ENCODE results near the gene SIGLEC7. TPM values are rescaled to one million over a fixed set of nuclear protein-coding genes. Genes with fewer than 3 reads are reported as not detected.

The SIGLEC7 gene
- total RNA-seq, 2 donors from 2014 or later, result not detected

DNA sequence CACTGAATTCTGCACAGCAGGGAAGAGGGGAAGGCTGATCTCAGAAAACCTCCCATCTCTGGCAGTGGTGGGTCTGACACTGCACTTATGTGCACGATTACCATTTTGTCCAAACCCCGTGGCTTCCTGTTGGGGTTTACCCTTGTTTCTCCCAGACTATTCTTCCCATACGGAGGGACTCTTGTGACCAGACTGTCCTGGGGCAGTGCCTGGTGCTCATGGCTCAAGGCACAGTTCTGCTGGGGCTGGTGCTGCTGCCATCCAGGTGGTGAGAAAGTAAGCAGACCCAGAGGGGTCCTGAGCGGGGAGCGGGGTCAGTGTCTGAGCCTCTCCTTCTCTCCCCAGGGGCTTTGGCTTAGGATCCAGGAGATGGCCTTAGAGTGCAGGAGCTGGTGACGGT lies 22.5 kb upstream of the SIGLEC7 start:
- Histone ChIP-seq H3K9ac (ENCODE audit: extremely low read depth, low read length, poor library complexity, severe bottlenecking) (no peak overlapping the region), H3K27me3 (ENCODE audit: control insufficient read depth, insufficient read depth, low read length, poor library complexity, severe bottlenecking) (peaks cover 4% of the 10 kb centered on the region), H3K9me3 (ENCODE audit: control insufficient read depth, low read length) (no peaks in the 10 kb centered on the region), H3K4me3 (ENCODE audit: low read length) (no peak overlapping the region), H3K27ac (ENCODE audit: low read depth, low read length) (no peak overlapping the region), H3K36me3 (ENCODE audit: control insufficient read depth, insufficient read depth, low read length) (no peaks in the 10 kb centered on the region), H3K4me1 (ENCODE audit: control insufficient read depth, insufficient read depth, low read length) (no peaks in the 10 kb centered on the region)
- no peaks in the 10 kb centered on the region for H3K9me3 Mint-ChIP-seq
- TF ChIP-seq, protein P1, sequence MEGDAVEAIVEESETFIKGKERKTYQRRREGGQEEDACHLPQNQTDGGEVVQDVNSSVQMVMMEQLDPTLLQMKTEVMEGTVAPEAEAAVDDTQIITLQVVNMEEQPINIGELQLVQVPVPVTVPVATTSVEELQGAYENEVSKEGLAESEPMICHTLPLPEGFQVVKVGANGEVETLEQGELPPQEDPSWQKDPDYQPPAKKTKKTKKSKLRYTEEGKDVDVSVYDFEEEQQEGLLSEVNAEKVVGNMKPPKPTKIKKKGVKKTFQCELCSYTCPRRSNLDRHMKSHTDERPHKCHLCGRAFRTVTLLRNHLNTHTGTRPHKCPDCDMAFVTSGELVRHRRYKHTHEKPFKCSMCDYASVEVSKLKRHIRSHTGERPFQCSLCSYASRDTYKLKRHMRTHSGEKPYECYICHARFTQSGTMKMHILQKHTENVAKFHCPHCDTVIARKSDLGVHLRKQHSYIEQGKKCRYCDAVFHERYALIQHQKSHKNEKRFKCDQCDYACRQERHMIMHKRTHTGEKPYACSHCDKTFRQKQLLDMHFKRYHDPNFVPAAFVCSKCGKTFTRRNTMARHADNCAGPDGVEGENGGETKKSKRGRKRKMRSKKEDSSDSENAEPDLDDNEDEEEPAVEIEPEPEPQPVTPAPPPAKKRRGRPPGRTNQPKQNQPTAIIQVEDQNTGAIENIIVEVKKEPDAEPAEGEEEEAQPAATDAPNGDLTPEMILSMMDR (conservative IDR thresholded peaks at IDR 0.05), result no peak
- H3K27me3 Mint-ChIP-seq (ENCODE audit: insufficient read depth), result peaks cover 31% of the 10 kb centered on the region
- WGBS, 2 experiments (ENCODE audit: insufficient coverage in 1 of 2, insufficient read length in 1 of 2), result 92 to 96% methylated on average over 4 to 6 of the region's 6 CpGs
- H3K4me1 Mint-ChIP-seq, result peaks cover 6% of the 10 kb centered on the region
- H3K4me3 Mint-ChIP-seq, result no peak overlapping the region
- DNase-seq, result no peak
- no peak overlapping the region for H3K27ac Mint-ChIP-seq
- no peaks in the 10 kb centered on the region for H3K36me3 Mint-ChIP-seq (ENCODE audit: low read depth)

DNA sequence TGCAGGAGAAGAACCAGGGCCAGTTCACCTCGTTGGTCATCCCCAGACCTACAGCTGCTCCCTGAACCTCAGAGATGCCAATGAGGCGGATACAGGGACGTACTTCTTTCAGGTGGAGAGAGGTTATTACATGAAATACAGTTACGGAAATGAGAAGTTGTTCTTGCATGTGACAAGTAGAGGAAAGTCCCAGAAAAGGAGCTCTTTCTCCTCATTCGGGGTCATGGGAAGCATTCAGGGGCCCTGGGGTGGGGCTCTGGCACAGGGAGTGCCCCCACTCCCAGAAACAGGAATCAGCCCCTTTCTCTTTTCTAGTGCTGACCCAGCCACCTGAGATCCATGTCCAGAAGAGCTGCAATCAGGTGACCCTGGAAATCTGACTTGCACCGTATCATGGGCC lies 21.9 kb upstream of the SIGLEC7 start:
- H3K36me3 Mint-ChIP-seq (ENCODE audit: low read depth), result no peaks in the 10 kb centered on the region
- peaks cover 4% of the 10 kb centered on the region for H3K27me3 ChIP-seq (ENCODE audit: control insufficient read depth, insufficient read depth, low read length, poor library complexity, severe bottlenecking)
- TF ChIP-seq, protein P1 (conservative IDR thresholded peaks at IDR 0.05), result no peak
- H3K27ac Mint-ChIP-seq, result no peak overlapping the region
- H3K4me3 ChIP-seq (ENCODE audit: low read length), result no peak overlapping the region
- H3K36me3 ChIP-seq (ENCODE audit: control insufficient read depth, insufficient read depth, low read length), result no peaks in the 10 kb centered on the region
- H3K4me3 Mint-ChIP-seq, result no peak overlapping the region
- H3K9me3 Mint-ChIP-seq, result no peaks in the 10 kb centered on the region
- no peak overlapping the region for H3K9ac ChIP-seq (ENCODE audit: extremely low read depth, low read length, poor library complexity, severe bottlenecking)
- no peaks in the 10 kb centered on the region for H3K9me3 ChIP-seq (ENCODE audit: control insufficient read depth, low read length)
- peaks cover 29% of the 10 kb centered on the region for H3K27me3 Mint-ChIP-seq (ENCODE audit: insufficient read depth)
- no peaks in the 10 kb centered on the region for H3K4me1 ChIP-seq (ENCODE audit: control insufficient read depth, insufficient read depth, low read length)
- peaks cover 6% of the 10 kb centered on the region for H3K4me1 Mint-ChIP-seq
- no peak for DNase-seq
- no peak overlapping the region for H3K27ac ChIP-seq (ENCODE audit: low read depth, low read length)
- 90 to 97% methylated on average over 5 to 6 of the region's 6 CpGs for WGBS, 2 experiments (ENCODE audit: insufficient coverage in 1 of 2, insufficient read length in 1 of 2)

DNA sequence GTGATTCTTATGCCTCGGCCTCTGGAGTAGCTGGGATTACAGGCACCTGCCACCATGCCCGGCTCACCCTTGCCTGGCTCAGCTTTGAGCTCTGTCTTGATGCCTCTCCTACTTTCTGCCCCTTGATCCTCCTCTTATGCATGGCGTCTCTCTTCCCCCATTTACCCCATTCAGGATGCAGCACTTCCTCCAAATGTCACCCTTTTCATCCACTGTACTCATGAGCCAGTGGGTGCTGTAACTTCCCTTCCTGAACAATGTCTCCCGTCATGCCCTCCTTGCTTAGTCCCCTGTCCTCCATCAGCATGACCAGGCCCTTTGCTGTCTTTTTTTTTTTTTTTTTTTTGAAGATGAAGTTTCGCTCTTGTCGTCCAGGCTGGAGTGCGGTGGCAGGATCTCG lies 20.8 kb upstream of the SIGLEC7 start:
- H3K36me3 Mint-ChIP-seq (ENCODE audit: low read depth), result no peaks in the 10 kb centered on the region
- H3K27me3 Mint-ChIP-seq (ENCODE audit: insufficient read depth), result peaks cover 21% of the 10 kb centered on the region
- H3K4me1 Mint-ChIP-seq, result peaks cover 6% of the 10 kb centered on the region
- TF ChIP-seq, protein P1 (conservative IDR thresholded peaks at IDR 0.05), result no peak
- no peaks in the 10 kb centered on the region for H3K9me3 ChIP-seq (ENCODE audit: control insufficient read depth, low read length)
- H3K27ac Mint-ChIP-seq, result no peak overlapping the region
- no peaks in the 10 kb centered on the region for H3K9me3 Mint-ChIP-seq
- no peaks in the 10 kb centered on the region for H3K36me3 ChIP-seq (ENCODE audit: control insufficient read depth, insufficient read depth, low read length)
- 92 to 100% methylated on average over 8 of the region's 8 CpGs for WGBS, 2 experiments (ENCODE audit: insufficient coverage in 1 of 2, insufficient read length in 1 of 2)
- H3K4me3 Mint-ChIP-seq, result no peak overlapping the region
- no peak overlapping the region for H3K27ac ChIP-seq (ENCODE audit: low read depth, low read length)
- H3K9ac ChIP-seq (ENCODE audit: extremely low read depth, low read length, poor library complexity, severe bottlenecking), result no peak overlapping the region
- DNase-seq, result no peak
- no peaks in the 10 kb centered on the region for H3K4me1 ChIP-seq (ENCODE audit: control insufficient read depth, insufficient read depth, low read length)
- H3K27me3 ChIP-seq (ENCODE audit: control insufficient read depth, insufficient read depth, low read length, poor library complexity, severe bottlenecking), result peaks cover 4% of the 10 kb centered on the region
- no peak overlapping the region for H3K4me3 ChIP-seq (ENCODE audit: low read length)
